ENCODE measurements around the gene PRELP.
A peak's percentile ranks its signal among the peaks of the same experiment; 100 is the strongest.

DNA sequence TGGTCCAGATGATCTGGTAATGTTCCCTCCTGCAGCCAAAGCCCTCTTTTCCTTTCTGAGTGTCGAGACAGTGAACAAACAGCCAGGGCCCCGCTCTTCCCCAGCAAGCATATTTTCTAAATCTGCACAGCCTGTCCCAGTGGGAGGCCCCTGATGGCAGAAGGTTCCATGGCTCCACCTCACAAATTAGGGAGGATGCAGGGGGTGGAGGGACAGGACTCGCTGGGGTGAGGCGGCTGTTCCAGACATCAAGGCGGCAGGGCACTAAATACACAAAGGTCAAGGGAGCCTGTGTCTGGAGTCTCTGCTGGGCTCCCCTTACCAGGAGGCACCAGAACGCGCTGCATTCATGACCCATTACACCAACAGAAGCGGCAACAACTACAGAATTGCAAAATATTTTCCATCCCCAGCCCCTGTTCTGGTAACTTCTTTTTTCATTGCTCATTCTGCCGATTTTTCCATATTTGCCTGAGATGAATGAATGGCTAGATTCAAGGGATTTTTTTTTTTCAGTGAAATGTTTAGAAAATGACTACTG, 27.0 kb upstream of the PRELP start:
- TF ChIP-seq, protein P1, sequence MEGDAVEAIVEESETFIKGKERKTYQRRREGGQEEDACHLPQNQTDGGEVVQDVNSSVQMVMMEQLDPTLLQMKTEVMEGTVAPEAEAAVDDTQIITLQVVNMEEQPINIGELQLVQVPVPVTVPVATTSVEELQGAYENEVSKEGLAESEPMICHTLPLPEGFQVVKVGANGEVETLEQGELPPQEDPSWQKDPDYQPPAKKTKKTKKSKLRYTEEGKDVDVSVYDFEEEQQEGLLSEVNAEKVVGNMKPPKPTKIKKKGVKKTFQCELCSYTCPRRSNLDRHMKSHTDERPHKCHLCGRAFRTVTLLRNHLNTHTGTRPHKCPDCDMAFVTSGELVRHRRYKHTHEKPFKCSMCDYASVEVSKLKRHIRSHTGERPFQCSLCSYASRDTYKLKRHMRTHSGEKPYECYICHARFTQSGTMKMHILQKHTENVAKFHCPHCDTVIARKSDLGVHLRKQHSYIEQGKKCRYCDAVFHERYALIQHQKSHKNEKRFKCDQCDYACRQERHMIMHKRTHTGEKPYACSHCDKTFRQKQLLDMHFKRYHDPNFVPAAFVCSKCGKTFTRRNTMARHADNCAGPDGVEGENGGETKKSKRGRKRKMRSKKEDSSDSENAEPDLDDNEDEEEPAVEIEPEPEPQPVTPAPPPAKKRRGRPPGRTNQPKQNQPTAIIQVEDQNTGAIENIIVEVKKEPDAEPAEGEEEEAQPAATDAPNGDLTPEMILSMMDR (IDR thresholded peaks at IDR 0.05 in 8 of 11, conservative IDR thresholded peaks at IDR 0.05 in 3 of 11), result no peak
- TF ChIP-seq POLR2A (IDR thresholded peaks at IDR 0.05), result no peak
- peak in 2 of 3 donors; percentile 53 to 59 for TF ChIP-seq POLR2AphosphoS5 (IDR thresholded peaks at IDR 0.05)

Measured in spleen (tissue), 7 donors.